AG08396 (cell line): ENCODE measurements around the gene TSPAN9.

Source experiments
- DNase-seq: peaks from one replicate; pipeline ENCODE4 v3.0.0; 2012; ENCODE audit warnings: low spot score, mixed read lengths

The TSPAN9 gene

GRCh38 chr12:3101309-3102024 is 24.3 kb downstream of the TSPAN9 start:
- peak; percentile 43 for DNase-seq

- DNase-seq, result no peak
Measured at GRCh38 chr12:3102771-3103410, 25.7 kb downstream of the TSPAN9 start.

GRCh38 chr12:3103806-3104205 is 26.6 kb downstream of the TSPAN9 start:
- no peak for DNase-seq

GRCh38 chr12:3105690-3106479 is 28.7 kb downstream of the TSPAN9 start:
- no peak for DNase-seq

- DNase-seq, result no peak
Measured at GRCh38 chr12:3106579-3106978, 29.4 kb downstream of the TSPAN9 start.

- no peak for DNase-seq
Measured at GRCh38 chr12:3107071-3107583, 29.9 kb downstream of the TSPAN9 start.

- no peak for DNase-seq
Measured at GRCh38 chr12:3107954-3108353, 30.8 kb downstream of the TSPAN9 start.

- DNase-seq, result no peak
Measured at GRCh38 chr12:3110578-3110977, 33.4 kb downstream of the TSPAN9 start.

- DNase-seq, result no peak
Measured at GRCh38 chr12:3113671-3114325, 36.6 kb downstream of the TSPAN9 start.

- DNase-seq, result no peak
Measured at GRCh38 chr12:3114671-3115070, 37.5 kb downstream of the TSPAN9 start.

- DNase-seq, result no peak
Measured at GRCh38 chr12:3115078-3115477, 37.9 kb downstream of the TSPAN9 start.

- no peak for DNase-seq
Measured at GRCh38 chr12:3116106-3116844, 39.1 kb downstream of the TSPAN9 start.

GRCh38 chr12:3117144-3117581 is 40.0 kb downstream of the TSPAN9 start:
- no peak for DNase-seq

GRCh38 chr12:3117591-3118015 is 40.4 kb downstream of the TSPAN9 start:
- peak; percentile 69 for DNase-seq

GRCh38 chr12:3119192-3119755 is 42.1 kb downstream of the TSPAN9 start:
- DNase-seq, result no peak

GRCh38 chr12:3119756-3120601 is 42.8 kb downstream of the TSPAN9 start:
- DNase-seq, result peak; percentile 45

GRCh38 chr12:3120701-3121100 is 43.5 kb downstream of the TSPAN9 start:
- no peak for DNase-seq

GRCh38 chr12:3122841-3123678 is 45.9 kb downstream of the TSPAN9 start:
- DNase-seq, result peak; percentile 74

GRCh38 chr12:3123729-3124128 is 46.5 kb downstream of the TSPAN9 start:
- DNase-seq, result no peak
